IMR-90 (cell line): Measurements from ENCODE around the gene CFAP61. TPM values are rescaled to one million over a fixed set of nuclear protein-coding genes. Genes with fewer than 3 reads are reported as not detected.

Source experiments
- ATAC-seq: fragments of 200-7000 bp; cut with Tn5 transposase; 2 replicates; pipeline ENCODE4 v1.9.1; 2020; ENCODE audit warnings: low read depth, mild to moderate bottlenecking, moderate library complexity
- BruUV-seq: library from RNA; stranded (reverse); fragments of 400-500 nt; replicated peaks from 2 replicates; lab custom pipeline; 2021; lab: Mats Ljungman, UMichigan
- CTCF ChIA-PET: fragments of 300-600 bp; formaldehyde crosslinking; extraction: SDS; loops from one replicate; lab custom pipeline; 2021; ENCODE audit warnings: antibody characterized with exemption; lab: Yijun Ruan, JAX
- POLR2A ChIA-PET: fragments of 300-600 bp; sonication (Branson Sonifier 250); formaldehyde crosslinking; loops from one replicate; lab custom pipeline; 2022; ENCODE audit warnings: antibody characterized with exemption; ENCODE audit not compliant: unreplicated experiment; lab: Charles Lee
- DNase-seq: peaks from one replicate; pipeline ENCODE4 v3.0.0; 2013
- H2AFZ ChIP-seq: replicated peaks from 2 replicates; pipeline ENCODE3; 2013; ENCODE audit warnings: low read length, mild to moderate bottlenecking; ENCODE audit not compliant: poor library complexity
- H2AK5ac ChIP-seq: 2 replicates; pipeline ENCODE4 v1.6.1; 2013; ENCODE audit warnings: low read depth, low read length, inconsistent platforms
- H2AK9ac ChIP-seq: replicated peaks from 2 replicates; pipeline ENCODE3; 2013; ENCODE audit warnings: mild to moderate bottlenecking, low read depth, low read length, moderate library complexity; ENCODE audit not compliant: poor library complexity
- H2BK120ac ChIP-seq: 2 replicates; pipeline ENCODE4 v1.6.1; 2013; ENCODE audit warnings: low read depth, low read length, inconsistent platforms
- H2BK15ac ChIP-seq: 3 replicates; pipeline ENCODE4 v1.6.1; 2013; ENCODE audit warnings: low read depth, low read length, inconsistent platforms
- H2BK20ac ChIP-seq: 2 replicates; pipeline ENCODE4 v1.6.1; 2013; ENCODE audit warnings: low read depth, mild to moderate bottlenecking, inconsistent platforms, low read length, moderate library complexity
- H2BK5ac ChIP-seq: 2 replicates; pipeline ENCODE4 v1.6.1; 2013; ENCODE audit warnings: mild to moderate bottlenecking, low read depth, low read length, inconsistent platforms; ENCODE audit not compliant: poor library complexity, severe bottlenecking
- H3K14ac ChIP-seq: replicated peaks from 2 replicates; pipeline ENCODE4 v1.6.1; 2013; ENCODE audit warnings: low read depth, low read length, inconsistent platforms
- H3K18ac ChIP-seq: 2 replicates; pipeline ENCODE4 v1.6.1; 2013; ENCODE audit warnings: low read depth, low read length, control low read depth
- H3K23ac ChIP-seq: 2 replicates; pipeline ENCODE4 v1.6.1; 2013; ENCODE audit warnings: low read depth, low read length, inconsistent platforms
- H3K27ac ChIP-seq: 2 replicates; pipeline ENCODE4 v1.5.1; 2013; ENCODE audit warnings: mild to moderate bottlenecking, control low read depth, low read length; ENCODE audit not compliant: insufficient read depth
- H3K27me3 ChIP-seq: 2 replicates; pipeline ENCODE4 v1.6.1; 2013; ENCODE audit warnings: low read length; ENCODE audit not compliant: control insufficient read depth, insufficient read depth
- H3K36me3 ChIP-seq: 2 replicates; pipeline ENCODE4 v1.6.1; 2013; ENCODE audit warnings: low read length, mixed read lengths; ENCODE audit not compliant: control insufficient read depth, insufficient read depth
- H3K4ac ChIP-seq: 2 replicates; pipeline ENCODE4 v1.6.1; 2013; ENCODE audit warnings: low read depth, low read length, inconsistent platforms
- H3K4me1 ChIP-seq: 2 replicates; pipeline ENCODE4 v1.6.1; 2013; ENCODE audit warnings: low read length, mixed read lengths; ENCODE audit not compliant: control insufficient read depth, insufficient read depth
- H3K4me2 ChIP-seq: 2 replicates; pipeline ENCODE4 v1.6.1; 2013; ENCODE audit warnings: low read depth, mild to moderate bottlenecking, control low read depth, low read length, moderate library complexity
- H3K4me3 ChIP-seq: 2 replicates; pipeline ENCODE4 v1.5.1; 2013; ENCODE audit warnings: low read depth, mild to moderate bottlenecking, control low read depth, low read length, moderate library complexity; ENCODE audit not compliant: insufficient read depth
- H3K56ac ChIP-seq: 2 replicates; pipeline ENCODE4 v1.6.1; 2013; ENCODE audit warnings: low read length, inconsistent platforms; ENCODE audit not compliant: insufficient read depth; ENCODE audit errors: extremely low read depth
- H3K79me1 ChIP-seq, 2 experiments: 2 replicates each; pipeline ENCODE4 v1.6.1; 2013; ENCODE audit warnings: low read length in 2 of 2, inconsistent platforms in 1 of 2, low read depth in 1 of 2
- H3K9ac ChIP-seq: 2 replicates; pipeline ENCODE4 v1.6.1; 2013; ENCODE audit warnings: low read depth, low read length, control low read depth
- H3K9me1 ChIP-seq: 2 replicates; pipeline ENCODE4 v1.6.1; 2013; ENCODE audit warnings: low read length, inconsistent platforms; ENCODE audit not compliant: insufficient read depth
- H3K9me3 ChIP-seq: 2 replicates; pipeline ENCODE4 v1.6.1; 2013; ENCODE audit warnings: low read length; ENCODE audit not compliant: control insufficient read depth, insufficient read depth
- H4K20me1 ChIP-seq: 2 replicates; pipeline ENCODE4 v1.6.1; 2013; ENCODE audit warnings: low read length, inconsistent platforms; ENCODE audit not compliant: insufficient read depth
- H4K5ac ChIP-seq: 2 replicates; pipeline ENCODE4 v1.6.1; 2013; ENCODE audit warnings: mild to moderate bottlenecking, low read depth, low read length, control low read depth
- H4K8ac ChIP-seq, 2 experiments: 2 replicates each; pipeline ENCODE4 v1.6.1; 2013; ENCODE audit warnings: low read depth in 2 of 2, low read length in 2 of 2, control low read depth in 1 of 2, inconsistent platforms in 1 of 2
- H4K91ac ChIP-seq: 2 replicates; pipeline ENCODE4 v1.6.1; 2013; ENCODE audit warnings: low read depth, low read length, inconsistent platforms; ENCODE audit not compliant: insufficient read depth
- CHD1 ChIP-seq: IDR thresholded peaks from 2 replicates; pipeline ENCODE4 v1.6.1; 2012; ENCODE audit warnings: low read depth, low read length, improper control_type of control experiment
- FOS ChIP-seq: fragments of 150-350 bp; IDR thresholded peaks from 2 replicates; pipeline ENCODE4 v1.6.1; 2016; ENCODE audit warnings: low read depth, low read length
- MAZ ChIP-seq: IDR thresholded peaks from 2 replicates; pipeline ENCODE4 v1.6.1; 2012; ENCODE audit warnings: low read depth, mild to moderate bottlenecking, low read length, improper control_type of control experiment, moderate library complexity, borderline replicate concordance
- MXI1 ChIP-seq: IDR thresholded peaks from 2 replicates; pipeline ENCODE4 v1.6.1; 2012; ENCODE audit warnings: low read depth, mild to moderate bottlenecking, low read length, moderate library complexity, borderline replicate concordance
- RFX5 ChIP-seq: IDR thresholded peaks from 2 replicates; pipeline ENCODE4 v1.8.0; 2012; ENCODE audit warnings: low read depth, mild to moderate bottlenecking, low read length, moderate library complexity
- WGBS, 2 experiments: methylation state at CpG; one replicate each; pipeline versions ENCODE4 v1.1.5 to v1.1.7; 2013; ENCODE audit warnings: missing lambda C conversion rate in 2 of 2; ENCODE audit not compliant: insufficient read length in 1 of 2; ENCODE audit errors: extremely low coverage in 2 of 2; 5-methylcytosine and 5-hydroxymethylcytosine counted together
- dilution Hi-C: fragments of 300-500 bp; cut with HindIII; formaldehyde crosslinking; loops from one replicate; pipeline ENCODE4 v1.14.3; 2018; ENCODE audit warnings: low sequenced_read_pairs; ENCODE audit not compliant: unreplicated experiment
- in situ Hi-C: fragments of 300-500 bp; cut with MboI; formaldehyde crosslinking; loops from 3 replicates; pipeline ENCODE4 v1.14.3; 2019; ENCODE audit warnings: low sequenced_read_pairs, inconsistent platforms, mixed read lengths
- intact Hi-C: fragments of 100-400 bp; cut with micrococcal nuclease; formaldehyde crosslinking; loops from 2 replicates; pipeline ENCODE4 v1.10.0; 2022
- polyA plus RNA-seq, 3 experiments: library from polyadenylated mRNA; depleted of rRNA; stranded (reverse); fragments of >200 nt; gene quantifications; 2 replicates each; pipeline ENCODE4 v1.2.3, GENCODE V29; 2012; ENCODE audit warnings: low replicate concordance in 1 of 3
- total RNA-seq: library from RNA; depleted of rRNA; stranded (reverse); fragments of >200 nt; gene quantifications from 2 replicates; pipeline ENCODE4 v1.2.3, GENCODE V29; 2012
- TF ChIP-seq, protein P1 (sequence below): fragments of 150-350 bp; IDR thresholded peaks from 2 replicates; pipeline ENCODE4 v1.6.1; 2017; ENCODE audit warnings: mild to moderate bottlenecking, antibody characterized with exemption, low read length, low read depth
- TF ChIP-seq, protein P2 (sequence below): conservative IDR thresholded peaks from 2 replicates; pipeline ENCODE4 v1.5.1; 2012; ENCODE audit warnings: mild to moderate bottlenecking, low read depth, low read length, improper control_type of control experiment

CFAP61 gene
- total and polyA plus RNA-seq, 2 of the 4 experiments (the other 2 are of a cell fraction), result 0.07 TPM; not detected in 1

- dilution Hi-C loops (no loop called here), in situ Hi-C loops (no loop called here), intact Hi-C loops (no loop called here)
- no peak overlapping the region for H4K8ac ChIP-seq
- H3K9me3 ChIP-seq, result no peaks in the 10 kb centered on the region
- no TSS peak for BruUV-seq
- no peak overlapping the region for H2BK15ac ChIP-seq
- H3K27me3 ChIP-seq, result no peaks in the 10 kb centered on the region; the same call in none of the 2 replicates
- H3K4me2 ChIP-seq, result no peak overlapping the region
- H3K27ac ChIP-seq, result no peak overlapping the region
- H3K9me1 ChIP-seq, result no peaks in the 10 kb centered on the region
- POLR2A ChIA-PET, result no interaction called here
- ATAC-seq, result no peak
- no peak overlapping the region for H3K4me3 ChIP-seq
- H3K56ac ChIP-seq, result no peak overlapping the region
- H2AK5ac ChIP-seq, result no peak overlapping the region
- H4K91ac ChIP-seq, result no peak overlapping the region
- no peak overlapping the region for H3K9ac ChIP-seq
- H3K23ac ChIP-seq, result no peak overlapping the region
- H4K5ac ChIP-seq, result no peak overlapping the region
- H3K14ac ChIP-seq, result no peak overlapping the region
- CTCF ChIA-PET, result no interaction called here
- H3K36me3 ChIP-seq, result no peaks in the 10 kb centered on the region
- H2BK5ac ChIP-seq, result no peak overlapping the region
- no peaks in the 10 kb centered on the region for H3K79me1 ChIP-seq
- H3K4ac ChIP-seq, result no peak overlapping the region
- no peak overlapping the region for H3K18ac ChIP-seq
- no peak overlapping the region for H2AK9ac ChIP-seq
- no peaks in the 10 kb centered on the region for H4K20me1 ChIP-seq
- no CpG with 5 or more reads among the region's 1 CpG for WGBS, 2 experiments
- TF ChIP-seq MXI1, result no peak
- no peak for TF ChIP-seq RFX5
- TF ChIP-seq FOS, result no peak
- TF ChIP-seq, protein P1, sequence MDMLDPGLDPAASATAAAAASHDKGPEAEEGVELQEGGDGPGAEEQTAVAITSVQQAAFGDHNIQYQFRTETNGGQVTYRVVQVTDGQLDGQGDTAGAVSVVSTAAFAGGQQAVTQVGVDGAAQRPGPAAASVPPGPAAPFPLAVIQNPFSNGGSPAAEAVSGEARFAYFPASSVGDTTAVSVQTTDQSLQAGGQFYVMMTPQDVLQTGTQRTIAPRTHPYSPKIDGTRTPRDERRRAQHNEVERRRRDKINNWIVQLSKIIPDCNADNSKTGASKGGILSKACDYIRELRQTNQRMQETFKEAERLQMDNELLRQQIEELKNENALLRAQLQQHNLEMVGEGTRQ, result no peak
- TF ChIP-seq CHD1, result no peak
- TF ChIP-seq, protein P2, sequence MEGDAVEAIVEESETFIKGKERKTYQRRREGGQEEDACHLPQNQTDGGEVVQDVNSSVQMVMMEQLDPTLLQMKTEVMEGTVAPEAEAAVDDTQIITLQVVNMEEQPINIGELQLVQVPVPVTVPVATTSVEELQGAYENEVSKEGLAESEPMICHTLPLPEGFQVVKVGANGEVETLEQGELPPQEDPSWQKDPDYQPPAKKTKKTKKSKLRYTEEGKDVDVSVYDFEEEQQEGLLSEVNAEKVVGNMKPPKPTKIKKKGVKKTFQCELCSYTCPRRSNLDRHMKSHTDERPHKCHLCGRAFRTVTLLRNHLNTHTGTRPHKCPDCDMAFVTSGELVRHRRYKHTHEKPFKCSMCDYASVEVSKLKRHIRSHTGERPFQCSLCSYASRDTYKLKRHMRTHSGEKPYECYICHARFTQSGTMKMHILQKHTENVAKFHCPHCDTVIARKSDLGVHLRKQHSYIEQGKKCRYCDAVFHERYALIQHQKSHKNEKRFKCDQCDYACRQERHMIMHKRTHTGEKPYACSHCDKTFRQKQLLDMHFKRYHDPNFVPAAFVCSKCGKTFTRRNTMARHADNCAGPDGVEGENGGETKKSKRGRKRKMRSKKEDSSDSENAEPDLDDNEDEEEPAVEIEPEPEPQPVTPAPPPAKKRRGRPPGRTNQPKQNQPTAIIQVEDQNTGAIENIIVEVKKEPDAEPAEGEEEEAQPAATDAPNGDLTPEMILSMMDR, result no peak
- TF ChIP-seq MAZ, result no peak
- H3K4me1 ChIP-seq, result no peaks in the 10 kb centered on the region
- no peak overlapping the region for H2BK120ac ChIP-seq
- H2BK20ac ChIP-seq, result no peak overlapping the region
- H2AFZ ChIP-seq, result no peak overlapping the region
- DNase-seq, result no peak
Measured at GRCh38 chr20:20205862-20206236, 153.5 kb downstream of the CFAP61 start.
